ENCODE data around the gene MAN1A1. TPM values are rescaled to one million over a fixed set of nuclear protein-coding genes. Genes with fewer than 3 reads are reported as not detected.

The MAN1A1 gene
- total RNA-seq, 4 donors from 2014 or later: 71.7 to 170 (median 128) TPM

GRCh38 chr6:119350952-119351372 lies 1.4 kb upstream of the MAN1A1 start:
- intact Hi-C loops (cut with DNase I): no loop called here
- peaks cover 11 to 21% of the 10 kb centered on the region in 2 donors for H3K4me1 ChIP-seq

GRCh38 chr6:119350202-119350951 lies 816 bp upstream of the MAN1A1 start:
- Histone ChIP-seq H3K4me1 (peaks cover 15 to 27% of the 10 kb centered on the region in 2 donors), H3K27me3 (no peaks in the 10 kb centered on the region), H3K27ac (peak overlapping the region; percentile 40 to 96 (median 93)), H3K9me3 (no peaks in the 10 kb centered on the region), H3K36me3 (no peaks in the 10 kb centered on the region), H3K4me3 (replicated peaks in 1 of 3) (peak overlapping the region; percentile 63 to 95 (median 95))
- 2% methylated on average over 20 to 24 of the region's 24 CpGs for WGBS, 2 donors
- TF ChIP-seq POLR2A (IDR thresholded peaks at IDR 0.05) (peak in 1 of 2 donors; percentile 14), CTCF (IDR thresholded peaks at IDR 0.05) (peak in 1 of 6 experiments; percentile 2)
- no peak for DNase-seq
- intact Hi-C loops (cut with DNase I): no loop called here

More at GRCh38 chr6:119350952-119351372, 1.4 kb upstream of the MAN1A1 start:
- no peak for DNase-seq
- H3K9me3 ChIP-seq: no peaks in the 10 kb centered on the region
- TF ChIP-seq CTCF (IDR thresholded peaks at IDR 0.05) (peak in 3 of 6 experiments; percentile 40 to 52 (median 48)), POLR2A (IDR thresholded peaks at IDR 0.05) (no peak)
- H3K36me3 ChIP-seq: no peaks in the 10 kb centered on the region
- peak overlapping the region; percentile 40 to 96 (median 93) for H3K27ac ChIP-seq
- H3K4me3 ChIP-seq (replicated peaks in 1 of 3): peak overlapping the region in 1 of 3 donors; percentile 63
- 45 to 48% methylated on average over 3 of the region's 3 CpGs for WGBS, 2 donors
- H3K27me3 ChIP-seq: no peaks in the 10 kb centered on the region

- WGBS, 2 donors: 0 to 1% methylated on average over 3 to 25 of the region's 75 CpGs
- Histone ChIP-seq H3K27ac (peak overlapping the region; percentile 69 to 93 (median 79)), H3K9me3 (no peaks in the 10 kb centered on the region), H3K27me3 (no peaks in the 10 kb centered on the region), H3K4me3 (replicated peaks in 1 of 3) (peak overlapping the region; percentile 63 to 95 (median 95)), H3K4me1 (peaks cover 15 to 29% of the 10 kb centered on the region in 2 donors), H3K36me3 (no peaks in the 10 kb centered on the region)
- TF ChIP-seq CTCF (IDR thresholded peaks at IDR 0.05): no peak
- TF ChIP-seq POLR2A (IDR thresholded peaks at IDR 0.05): no peak
- DNase-seq: no peak
- intact Hi-C loops (cut with DNase I): loop anchor here (5.0 kb wide), 1 partner anchor 202 kb away; no protein-coding TSS in a partner anchor
Observed at GRCh38 chr6:119348748-119349360, 707 bp downstream of the MAN1A1 start.

- peak overlapping the region; percentile 63 to 95 (median 95) for H3K4me3 ChIP-seq (replicated peaks in 1 of 3)
- DNase-seq: peak; percentile 32 to 34
- intact Hi-C loops (cut with DNase I): loop anchor here (5.0 kb wide), 1 partner anchor 201 kb away; no protein-coding TSS in a partner anchor
- TF ChIP-seq POLR2A (IDR thresholded peaks at IDR 0.05) (no peak), CTCF (IDR thresholded peaks at IDR 0.05) (no peak)
- peak overlapping the region; percentile 69 to 93 (median 79) for H3K27ac ChIP-seq
- no peaks in the 10 kb centered on the region for H3K36me3 ChIP-seq
- peaks cover 14 to 23% of the 10 kb centered on the region in 2 donors for H3K4me1 ChIP-seq
- 3 to 11% methylated on average over 14 to 30 of the region's 35 CpGs for WGBS, 2 donors
- H3K9me3 ChIP-seq: no peaks in the 10 kb centered on the region
- no peaks in the 10 kb centered on the region for H3K27me3 ChIP-seq
Observed at GRCh38 chr6:119348096-119348747, 1.3 kb downstream of the MAN1A1 start.

Measured in thyroid gland (tissue), 4 donors.